AG08396 (cell line): ENCODE measurements around the gene CABP7.

ENCODE experiments used
- DNase-seq: peaks from one replicate; pipeline ENCODE4 v3.0.0; 2012; ENCODE audit warnings: low spot score, mixed read lengths

CABP7 gene

GRCh38 chr22:29702000-29702930 lies 17.5 kb upstream of the CABP7 start:
- DNase-seq: no peak

- DNase-seq: no peak
Observed at GRCh38 chr22:29702931-29703501, 16.8 kb upstream of the CABP7 start.

GRCh38 chr22:29703569-29704195 lies 16.1 kb upstream of the CABP7 start:
- no peak for DNase-seq

GRCh38 chr22:29704528-29705285 lies 15.1 kb upstream of the CABP7 start:
- peak; percentile 84 for DNase-seq

GRCh38 chr22:29705651-29706050 lies 14.2 kb upstream of the CABP7 start:
- DNase-seq: no peak

- no peak for DNase-seq
Observed at GRCh38 chr22:29706486-29706885, 13.3 kb upstream of the CABP7 start.

GRCh38 chr22:29707010-29707409 lies 12.8 kb upstream of the CABP7 start:
- DNase-seq: no peak

- DNase-seq: no peak
Observed at GRCh38 chr22:29707471-29707870, 12.3 kb upstream of the CABP7 start.

- DNase-seq: no peak
Observed at GRCh38 chr22:29710193-29710592, 9.6 kb upstream of the CABP7 start.

GRCh38 chr22:29710922-29711593 lies 8.7 kb upstream of the CABP7 start:
- DNase-seq: peak; percentile 61

- DNase-seq: no peak
Observed at GRCh38 chr22:29712119-29712518, 7.7 kb upstream of the CABP7 start.

GRCh38 chr22:29713156-29713727 lies 6.6 kb upstream of the CABP7 start:
- DNase-seq: no peak

- no peak for DNase-seq
Observed at GRCh38 chr22:29715240-29715639, 4.6 kb upstream of the CABP7 start.

GRCh38 chr22:29715705-29716104 lies 4.1 kb upstream of the CABP7 start:
- no peak for DNase-seq

GRCh38 chr22:29716814-29717545 lies 2.8 kb upstream of the CABP7 start:
- DNase-seq: peak; percentile 84

GRCh38 chr22:29717789-29718188 lies 2.0 kb upstream of the CABP7 start:
- DNase-seq: no peak

- DNase-seq: no peak
Observed at GRCh38 chr22:29718949-29719898, 579 bp upstream of the CABP7 start.

GRCh38 chr22:29720811-29721323 lies 1.1 kb downstream of the CABP7 start:
- DNase-seq: no peak

GRCh38 chr22:29722151-29722550 lies 2.3 kb downstream of the CABP7 start:
- DNase-seq: no peak
